Lung (tissue), 12 donors: ENCODE results near the gene CYP4F8. TPM values are rescaled to one million over a fixed set of nuclear protein-coding genes. Genes with fewer than 3 reads are reported as not detected.

Source experiments
- ATAC-seq: fragments of 200-7000 bp; cut with Tn5 transposase; one replicate; pipeline ENCODE4 v1.9.1; 2020; ENCODE audit warnings: moderate number of reproducible peaks; ENCODE audit not compliant: insufficient read depth, low FRiP score
- DNase-seq, 3 donors: peaks; one replicate each; pipeline ENCODE4 v3.0.0-alpha.2; 2013 to 2017
- H3K27ac ChIP-seq, 2 donors: one replicate each; pipeline ENCODE4 v1.5.1; 2013; ENCODE audit warnings: mild to moderate bottlenecking in 2 of 2, moderate library complexity in 2 of 2, control low read depth in 1 of 2, inconsistent platforms in 1 of 2, low read depth in 1 of 2, low read length in 1 of 2
- H3K27me3 ChIP-seq, 3 donors: one replicate each; pipeline ENCODE4 v1.5.1; 2013; ENCODE audit warnings: low read length in 2 of 3; ENCODE audit not compliant: control insufficient read depth in 3 of 3, insufficient read depth in 3 of 3
- H3K36me3 ChIP-seq, 4 donors: one replicate each; pipeline ENCODE4 v1.5.1; 2013; ENCODE audit warnings: low read length in 4 of 4, mild to moderate bottlenecking in 1 of 4, moderate library complexity in 1 of 4; ENCODE audit not compliant: control insufficient read depth in 4 of 4, insufficient read depth in 4 of 4
- H3K4me1 ChIP-seq, 5 donors: one replicate each; pipeline ENCODE4 v1.5.1; 2013; ENCODE audit warnings: low read length in 5 of 5, mild to moderate bottlenecking in 2 of 5, moderate library complexity in 1 of 5; ENCODE audit not compliant: control insufficient read depth in 5 of 5, insufficient read depth in 5 of 5
- H3K4me3 ChIP-seq: one replicate; pipeline ENCODE4 v1.5.1; 2013; ENCODE audit warnings: mild to moderate bottlenecking, control low read depth, moderate library complexity
- H3K9ac ChIP-seq, 2 donors: one replicate each; pipeline ENCODE4 v1.5.1; 2013; ENCODE audit warnings: low read length in 2 of 2, control low read depth in 1 of 2; ENCODE audit not compliant: insufficient read depth in 1 of 2
- H3K9me3 ChIP-seq, 4 donors: one replicate each; pipeline ENCODE4 v1.5.1; 2013; ENCODE audit warnings: low read length in 3 of 4, mild to moderate bottlenecking in 1 of 4, moderate library complexity in 1 of 4; ENCODE audit not compliant: control insufficient read depth in 4 of 4, insufficient read depth in 3 of 4
- CTCF ChIP-seq: IDR thresholded peaks from 2 replicates; pipeline ENCODE4 v1.5.1; 2012; ENCODE audit warnings: mild to moderate bottlenecking; ENCODE audit errors: control extremely low read depth, extremely low read depth
- WGBS, 2 donors: extraction: QIAGEN DNeasy Blood & Tissue Kit; methylation state at CpG; one replicate each; pipeline ENCODE4 v1.1.7; 2013; 5-methylcytosine and 5-hydroxymethylcytosine counted together
- polyA plus RNA-seq, 2 donors: library from polyadenylated mRNA; stranded (reverse); fragments of 200-250 nt; gene quantifications; one replicate each; pipeline ENCODE4 v1.2.1, GENCODE V29; 2013
- total RNA-seq, 2 donors: library from RNA; depleted of rRNA in 1 of 2; stranded (reverse); fragments of >200 nt in 1 of 2; gene quantifications; one replicate each; pipeline ENCODE4 v1.2.1, GENCODE V29; 2014 to 2021
- donor health status: control.
- donor health status: control.
- donor health status: Bipolar disorder and iron deficiency.
- donor health status: healthy.
- donor health status: DM: yes; HTN: yes; CAD: no.

Gene CYP4F8
- total and polyA plus RNA-seq, 4 donors, result not detected

- H3K36me3 ChIP-seq, result no peaks in the 10 kb centered on the region
- ATAC-seq (no peak), DNase-seq (no peak)
- H3K27ac ChIP-seq, result no peak overlapping the region
- TF ChIP-seq CTCF, result no peak
- no peak overlapping the region for H3K9ac ChIP-seq
- peaks cover 0 to 8% (median 0%) of the 10 kb centered on the region in 4 donors for H3K9me3 ChIP-seq
- no peaks in the 10 kb centered on the region for H3K27me3 ChIP-seq
- peaks cover 0 to 7% (median 0%) of the 10 kb centered on the region in 5 donors for H3K4me1 ChIP-seq
- H3K4me3 ChIP-seq, result no peak overlapping the region
Measured at GRCh38 chr19:15642807-15643206, 27.8 kb downstream of the CYP4F8 start.

- no peak for ATAC-seq
- no peak for TF ChIP-seq CTCF
Measured at GRCh38 chr19:15643387-15643786, 28.4 kb downstream of the CYP4F8 start.

GRCh38 chr19:15644066-15644741 is 29.2 kb downstream of the CYP4F8 start:
- Histone ChIP-seq H3K4me1 (peaks cover 0 to 7% (median 0%) of the 10 kb centered on the region in 5 donors), H3K27ac (no peak overlapping the region), H3K9ac (no peak overlapping the region), H3K36me3 (no peaks in the 10 kb centered on the region), H3K4me3 (no peak overlapping the region), H3K27me3 (no peaks in the 10 kb centered on the region), H3K9me3 (peaks cover 0 to 6% (median 0%) of the 10 kb centered on the region in 4 donors)
- DNase-seq (no peak), ATAC-seq (no peak)
- TF ChIP-seq CTCF, result no peak
- 82 to 85% methylated on average over 3 of the region's 3 CpGs for WGBS, 2 donors

More at GRCh38 chr19:15643387-15643786, 28.4 kb downstream of the CYP4F8 start:
- Histone ChIP-seq H3K9me3 (peaks cover 0 to 6% (median 0%) of the 10 kb centered on the region in 4 donors), H3K4me1 (peaks cover 0 to 7% (median 0%) of the 10 kb centered on the region in 5 donors), H3K27me3 (no peaks in the 10 kb centered on the region), H3K36me3 (no peaks in the 10 kb centered on the region), H3K9ac (no peak overlapping the region), H3K27ac (no peak overlapping the region), H3K4me3 (no peak overlapping the region)
- no peak for DNase-seq
- WGBS, 2 donors, result 77 to 80% methylated on average over 3 of the region's 3 CpGs
